ENCODE data around the gene CBLN4.

DNA sequence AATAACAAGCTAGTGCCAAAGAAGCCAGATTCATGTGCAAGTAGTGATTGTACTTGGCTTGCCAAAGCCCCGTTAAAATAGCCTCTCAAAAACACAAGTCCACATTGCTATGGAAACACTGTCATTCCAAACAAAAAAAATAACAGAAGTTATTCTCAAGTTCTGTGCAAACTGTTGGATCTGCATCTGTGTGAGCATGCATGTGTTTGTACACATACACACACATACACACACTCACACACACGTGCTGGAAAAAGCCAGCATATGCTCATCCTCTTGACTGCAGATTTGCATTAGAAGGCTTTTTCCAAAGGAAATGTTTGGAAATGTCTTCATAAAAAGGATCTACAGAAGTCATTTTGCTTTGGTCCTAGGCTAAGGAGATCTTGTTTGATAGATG lies 13.4 kb upstream of the CBLN4 start:
- TF ChIP-seq EZH2phosphoT487 (IDR thresholded peaks at IDR 0.05; ENCODE audit: borderline replicate concordance): no peak
- TF ChIP-seq, protein P1, sequence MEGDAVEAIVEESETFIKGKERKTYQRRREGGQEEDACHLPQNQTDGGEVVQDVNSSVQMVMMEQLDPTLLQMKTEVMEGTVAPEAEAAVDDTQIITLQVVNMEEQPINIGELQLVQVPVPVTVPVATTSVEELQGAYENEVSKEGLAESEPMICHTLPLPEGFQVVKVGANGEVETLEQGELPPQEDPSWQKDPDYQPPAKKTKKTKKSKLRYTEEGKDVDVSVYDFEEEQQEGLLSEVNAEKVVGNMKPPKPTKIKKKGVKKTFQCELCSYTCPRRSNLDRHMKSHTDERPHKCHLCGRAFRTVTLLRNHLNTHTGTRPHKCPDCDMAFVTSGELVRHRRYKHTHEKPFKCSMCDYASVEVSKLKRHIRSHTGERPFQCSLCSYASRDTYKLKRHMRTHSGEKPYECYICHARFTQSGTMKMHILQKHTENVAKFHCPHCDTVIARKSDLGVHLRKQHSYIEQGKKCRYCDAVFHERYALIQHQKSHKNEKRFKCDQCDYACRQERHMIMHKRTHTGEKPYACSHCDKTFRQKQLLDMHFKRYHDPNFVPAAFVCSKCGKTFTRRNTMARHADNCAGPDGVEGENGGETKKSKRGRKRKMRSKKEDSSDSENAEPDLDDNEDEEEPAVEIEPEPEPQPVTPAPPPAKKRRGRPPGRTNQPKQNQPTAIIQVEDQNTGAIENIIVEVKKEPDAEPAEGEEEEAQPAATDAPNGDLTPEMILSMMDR (IDR thresholded peaks at IDR 0.05 in 2 of 3, conservative IDR thresholded peaks at IDR 0.05 in 1 of 3; ENCODE audit: borderline replicate concordance in 1 of 3, insufficient read depth in 1 of 3, low read depth in 2 of 3, low read length in 2 of 3): no peak
- TF ChIP-seq POLR2AphosphoS5 (IDR thresholded peaks at IDR 0.05; ENCODE audit: low read depth, low read length): no peak
- no peak for TF ChIP-seq JUND (IDR thresholded peaks at IDR 0.05)

All from HCT116 (cell line).